Muscle of leg (tissue), 11 donors: Measurements from ENCODE around the gene KDM8. TPM values are rescaled to one million over a fixed set of nuclear protein-coding genes. Genes with fewer than 3 reads are reported as not detected.
A peak's percentile ranks its signal among the peaks of the same experiment; 100 is the strongest.

Experiments
- DNase-seq: peaks from one replicate; pipeline ENCODE4 v3.0.0; 2013
- H3K27ac ChIP-seq: one replicate; pipeline ENCODE4 v1.5.1; 2013; ENCODE audit warnings: mild to moderate bottlenecking, low read length, control low read depth
- H3K27me3 ChIP-seq: one replicate; pipeline ENCODE4 v1.6.1; 2013; ENCODE audit warnings: low read length; ENCODE audit not compliant: control insufficient read depth, insufficient read depth
- H3K36me3 ChIP-seq: one replicate; pipeline ENCODE4 v1.6.1; 2013; ENCODE audit warnings: low read length; ENCODE audit not compliant: control insufficient read depth, insufficient read depth
- H3K4me1 ChIP-seq: one replicate; pipeline ENCODE4 v1.6.1; 2013; ENCODE audit warnings: low read length; ENCODE audit not compliant: control insufficient read depth, insufficient read depth
- H3K4me3 ChIP-seq: one replicate; pipeline ENCODE4 v1.5.1; 2013; ENCODE audit warnings: low read length, control low read depth
- H3K9me3 ChIP-seq: replicated peaks from 2 replicates; pipeline ENCODE4 v1.6.1; 2013; ENCODE audit warnings: low read depth, low read length; ENCODE audit not compliant: control insufficient read depth
- WGBS: methylation state at CpG from one replicate; pipeline ENCODE4 v1.1.5; 2013; ENCODE audit warnings: missing lambda C conversion rate; ENCODE audit not compliant: insufficient coverage; 5-methylcytosine and 5-hydroxymethylcytosine counted together
- polyA plus RNA-seq, 8 donors: library from polyadenylated mRNA; unstranded; fragments of 120-200 nt; gene quantifications; one replicate each; pipeline versions ENCODE4 v1.2.1 to v1.2.3, GENCODE V29; 2013; ENCODE audit warnings: inconsistent platforms in 1 of 8, low replicate concordance in 1 of 8; ENCODE audit not compliant: insufficient read length in 8 of 8, insufficient read depth in 1 of 8
- total RNA-seq: library from RNA; stranded (reverse); fragments of 120-200 nt; gene quantifications from one replicate; pipeline ENCODE4 v1.2.4, GENCODE V29; 2013

Gene KDM8
- total and polyA plus RNA-seq, 9 donors, result 4.1 to 7.8 (median 5.4) TPM

- Histone ChIP-seq H3K27ac (no peak overlapping the region), H3K4me1 (peaks cover 10% of the 10 kb centered on the region), H3K4me3 (no peak overlapping the region), H3K27me3 (no peaks in the 10 kb centered on the region), H3K9me3 (no peaks in the 10 kb centered on the region), H3K36me3 (no peaks in the 10 kb centered on the region)
- WGBS, result no CpG with 5 or more reads among the region's 1 CpG
- no peak for DNase-seq
These were observed 62.7 kb downstream of the KDM8 start for GRCh38 chr16:27265982-27266381.

GRCh38 chr16:27267037-27267677 lies 63.8 kb downstream of the KDM8 start:
- Histone ChIP-seq H3K9me3 (no peaks in the 10 kb centered on the region), H3K36me3 (no peaks in the 10 kb centered on the region), H3K4me1 (peaks cover 10% of the 10 kb centered on the region), H3K4me3 (no peak overlapping the region), H3K27me3 (no peaks in the 10 kb centered on the region), H3K27ac (no peak overlapping the region)
- no peak for DNase-seq
- no CpG with 5 or more reads among the region's 8 CpGs for WGBS

GRCh38 chr16:27268376-27269299 lies 65.3 kb downstream of the KDM8 start, which contains the start of gene NSMCE1:
TSS of gene NSMCE1 (minus strand) at chr16:27268772. CDS start at chr16:27257570, 11,202 bp downstream.
- Histone ChIP-seq H3K9me3 (no peaks in the 10 kb centered on the region), H3K4me1 (peaks cover 10% of the 10 kb centered on the region), H3K27me3 (no peaks in the 10 kb centered on the region), H3K36me3 (no peaks in the 10 kb centered on the region), H3K4me3 (peak within 1 kb of the TSS; percentile 87), H3K27ac (peak within 1 kb of the TSS; percentile 69)
- WGBS, result 3% methylated on average over 50 of the region's 58 CpGs
- peak; percentile 99 for DNase-seq

- H3K36me3 ChIP-seq, result no peaks in the 10 kb centered on the region
- peak overlapping the region; percentile 87 for H3K4me3 ChIP-seq
- no peak for DNase-seq
- H3K27me3 ChIP-seq, result no peaks in the 10 kb centered on the region
- 91% methylated on average over 5 of the region's 9 CpGs for WGBS
- H3K4me1 ChIP-seq, result peaks cover 10% of the 10 kb centered on the region
- H3K27ac ChIP-seq, result no peak overlapping the region
- H3K9me3 ChIP-seq, result no peaks in the 10 kb centered on the region
These were observed 66.2 kb downstream of the KDM8 start for GRCh38 chr16:27269300-27270150.

GRCh38 chr16:27270349-27270748 lies 67.0 kb downstream of the KDM8 start:
- no peak overlapping the region for H3K27ac ChIP-seq
- no peak for DNase-seq
- 100% methylated on average over 1 of the region's 4 CpGs for WGBS
- H3K27me3 ChIP-seq, result no peaks in the 10 kb centered on the region
- H3K4me3 ChIP-seq, result no peak overlapping the region
- H3K36me3 ChIP-seq, result no peaks in the 10 kb centered on the region
- H3K4me1 ChIP-seq, result peaks cover 10% of the 10 kb centered on the region
- H3K9me3 ChIP-seq, result no peaks in the 10 kb centered on the region

Other genes starting within 250 kb of the KDM8 start
- gene C16orf82, start 136.6 kb upstream of the KDM8 start, total RNA-seq, result not detected
- under 1 TPM in 1 of 8 donors, not detected in 7; 0.10 TPM for gene C16orf82, start 136.6 kb upstream of the KDM8 start, polyA plus RNA-seq
- 48.3 TPM for gene NSMCE1, start 65.2 kb downstream of the KDM8 start, total RNA-seq
- 10 to 100 TPM; 47.6 to 60.0 (median 53.4) TPM for gene NSMCE1, start 65.2 kb downstream of the KDM8 start, polyA plus RNA-seq
- gene IL4R, start 110.4 kb downstream of the KDM8 start, total RNA-seq, result 10.6 TPM
- gene IL4R, start 110.4 kb downstream of the KDM8 start, polyA plus RNA-seq, result 10 to 100 TPM in 7 of 8 donors, 1 to 10 TPM in 1; 9.8 to 16.4 (median 14.9) TPM
- 0.04 TPM for gene IL21R, start 198.6 kb downstream of the KDM8 start, total RNA-seq
- under 1 TPM; 0.17 to 0.71 (median 0.27) TPM for gene IL21R, start 198.6 kb downstream of the KDM8 start, polyA plus RNA-seq